Activated CD8-positive, alpha-beta T cell treated with anti-CD3 and anti-CD28 coated beads for 36 hours (primary cell): Measurements from ENCODE around the gene PLEKHM2. TPM values are rescaled to one million over a fixed set of nuclear protein-coding genes. Genes with fewer than 3 reads are reported as not detected.

Experiments used
- ATAC-seq: fragments of 200-7000 bp; cut with Tn5 transposase; one replicate; pipeline ENCODE4 v1.10.0; 2021; ENCODE audit warnings: mild to moderate bottlenecking, moderate library complexity
- CTCF ChIA-PET: fragments of 350-600 bp; sonication (Branson Sonifier 250); formaldehyde crosslinking; loops from one replicate; lab custom pipeline; 2021; ENCODE audit warnings: antibody characterized with exemption; lab: Charles Lee
- POLR2A ChIA-PET: fragments of 350-600 bp; sonication (Branson Sonifier 250); formaldehyde crosslinking; loops from one replicate; lab custom pipeline; 2021; ENCODE audit warnings: antibody characterized with exemption; lab: Charles Lee
- DNase-seq: peaks from one replicate; pipeline ENCODE4 v3.0.0-alpha.2; 2020
- H3K27ac Mint-ChIP-seq: one replicate; pipeline ENCODE4 v1.8.0; 2021; ENCODE audit warnings: mild to moderate bottlenecking, mixed read lengths
- H3K27me3 Mint-ChIP-seq: one replicate; pipeline ENCODE4 v1.8.0; 2021; ENCODE audit warnings: mixed read lengths
- H3K36me3 Mint-ChIP-seq: one replicate; pipeline ENCODE4 v1.8.0; 2021; ENCODE audit warnings: low read depth, mixed read lengths
- H3K4me1 Mint-ChIP-seq: one replicate; pipeline ENCODE4 v1.8.0; 2021; ENCODE audit warnings: low read depth, mixed read lengths
- H3K4me3 Mint-ChIP-seq: one replicate; pipeline ENCODE4 v1.8.0; 2021; ENCODE audit warnings: mild to moderate bottlenecking, moderate library complexity, mixed read lengths
- H3K9me3 Mint-ChIP-seq: one replicate; pipeline ENCODE4 v1.8.0; 2021; ENCODE audit warnings: mixed read lengths
- CTCF ChIP-seq: fragments of 200-600 bp; IDR thresholded peaks from one replicate; pipeline ENCODE4 v1.8.0; 2022; ENCODE audit warnings: antibody characterized with exemption, mild to moderate bottlenecking
- intact Hi-C: fragments of 100-400 bp; cut with micrococcal nuclease; formaldehyde crosslinking; loops from one replicate; pipeline ENCODE4 v1.10.0; 2022
- total RNA-seq, 2 experiments: library from RNA; stranded (reverse); gene quantifications; one replicate each; pipeline ENCODE4 v1.2.3, GENCODE V29; 2021

PLEKHM2 gene
- total RNA-seq, 2 experiments from 2014 or later: 41.5 to 42.9 TPM

GRCh38 chr1:15703562-15703961 is 19.4 kb downstream of the PLEKHM2 start:
- no peak overlapping the region for H3K27ac Mint-ChIP-seq
- ATAC-seq: no peak
- H3K27me3 Mint-ChIP-seq: no peaks in the 10 kb centered on the region
- peaks cover 14% of the 10 kb centered on the region for H3K36me3 Mint-ChIP-seq
- intact Hi-C loops: no loop called here
- TF ChIP-seq CTCF: no peak
- H3K4me1 Mint-ChIP-seq: peaks cover 24% of the 10 kb centered on the region
- no peak for DNase-seq
- CTCF ChIA-PET: no interaction called here
- no peaks in the 10 kb centered on the region for H3K9me3 Mint-ChIP-seq
- POLR2A ChIA-PET: no interaction called here
- H3K4me3 Mint-ChIP-seq: no peak overlapping the region

DNA sequence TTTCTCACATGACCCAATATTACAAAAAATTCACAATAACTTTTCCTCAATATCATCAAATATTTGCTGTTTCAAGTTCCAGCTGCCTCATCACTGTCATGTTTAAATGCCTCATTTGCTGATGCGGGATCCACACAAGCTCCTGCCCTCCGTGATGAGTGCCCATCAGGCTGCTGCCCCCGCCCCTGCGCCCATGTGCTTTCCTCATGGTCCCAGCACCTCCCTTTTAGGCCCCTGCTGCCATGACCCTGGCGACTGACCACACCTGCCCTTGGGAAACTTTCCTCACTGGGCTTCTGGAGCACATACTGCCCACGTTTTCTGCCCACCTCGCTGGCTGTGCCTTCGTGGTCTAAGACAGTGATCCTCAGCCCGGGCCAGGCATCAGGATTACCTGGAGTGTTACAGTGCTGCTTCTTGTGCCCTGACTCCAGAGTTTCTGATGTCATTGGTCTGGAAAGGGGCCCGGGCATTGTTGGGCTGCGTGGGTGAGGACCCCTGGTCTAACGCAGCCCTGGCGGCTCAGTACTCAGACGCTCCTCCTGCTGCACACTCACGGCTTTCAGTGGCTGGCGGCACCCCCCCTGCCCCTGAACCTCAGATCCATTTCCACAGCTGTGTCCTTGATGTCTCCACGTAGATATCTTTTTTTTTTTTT is 20.5 kb downstream of the PLEKHM2 start:
- intact Hi-C loops: no loop called here
- Mint-ChIP-seq H3K27me3 (no peaks in the 10 kb centered on the region), H3K4me3 (no peak overlapping the region), H3K27ac (no peak overlapping the region), H3K36me3 (peaks cover 7% of the 10 kb centered on the region), H3K4me1 (peaks cover 19% of the 10 kb centered on the region), H3K9me3 (no peaks in the 10 kb centered on the region)
- DNase-seq (no peak), ATAC-seq (no peak)
- no peak for TF ChIP-seq CTCF
- ChIA-PET POLR2A (interaction anchor here (1.4 kb wide), 1 partner anchor 10 kb away, joined by 3 read pairs; no protein-coding TSS in a partner anchor), CTCF (interaction anchor here (1.6 kb wide), 1 partner anchor 87 kb away, joined by 4 read pairs; no protein-coding TSS in a partner anchor)

- TF ChIP-seq CTCF: no peak
- no peaks in the 10 kb centered on the region for H3K9me3 Mint-ChIP-seq
- H3K4me3 Mint-ChIP-seq: no peak overlapping the region
- H3K4me1 Mint-ChIP-seq: peaks cover 19% of the 10 kb centered on the region
- no peak overlapping the region for H3K27ac Mint-ChIP-seq
- intact Hi-C loops: no loop called here
- DNase-seq (no peak), ATAC-seq (no peak)
- peaks cover 7% of the 10 kb centered on the region for H3K36me3 Mint-ChIP-seq
- no peaks in the 10 kb centered on the region for H3K27me3 Mint-ChIP-seq
- ChIA-PET POLR2A (interaction anchor here (1.4 kb wide), 1 partner anchor 10 kb away, joined by 3 read pairs; no protein-coding TSS in a partner anchor), CTCF (interaction anchor here (1.6 kb wide), 1 partner anchor 87 kb away, joined by 4 read pairs; no protein-coding TSS in a partner anchor)
These were observed 21.1 kb downstream of the PLEKHM2 start for GRCh38 chr1:15705184-15705566.

- no peak for DNase-seq
- Mint-ChIP-seq H3K27me3 (no peaks in the 10 kb centered on the region), H3K36me3 (peaks cover 7% of the 10 kb centered on the region), H3K4me3 (no peak overlapping the region), H3K4me1 (peaks cover 19% of the 10 kb centered on the region), H3K9me3 (no peaks in the 10 kb centered on the region), H3K27ac (no peak overlapping the region)
- ChIA-PET POLR2A (no interaction called here), CTCF (no interaction called here)
- no peak for TF ChIP-seq CTCF
- intact Hi-C loops: no loop called here
- no peak for ATAC-seq
These were observed 22.6 kb downstream of the PLEKHM2 start for GRCh38 chr1:15706751-15707150.

GRCh38 chr1:15707239-15707925 is 23.3 kb downstream of the PLEKHM2 start:
- no peaks in the 10 kb centered on the region for H3K9me3 Mint-ChIP-seq
- DNase-seq: no peak
- ChIA-PET POLR2A (no interaction called here), CTCF (no interaction called here)
- no peak overlapping the region for H3K27ac Mint-ChIP-seq
- peaks cover 7% of the 10 kb centered on the region for H3K36me3 Mint-ChIP-seq
- H3K4me3 Mint-ChIP-seq: no peak overlapping the region
- TF ChIP-seq CTCF: no peak
- no peaks in the 10 kb centered on the region for H3K27me3 Mint-ChIP-seq
- intact Hi-C loops: no loop called here
- no peak for ATAC-seq
- H3K4me1 Mint-ChIP-seq: peaks cover 19% of the 10 kb centered on the region
